Immature natural killer cell (primary cell): ENCODE results near the gene MPP4. TPM values are rescaled to one million over a fixed set of nuclear protein-coding genes. Genes with fewer than 3 reads are reported as not detected.
"Not testable (repeated sequence)": the region's sequence is repeated elsewhere in the genome, so short reads cannot be mapped to it uniquely, and the experiment has no call there.

ENCODE experiments used
- DNase-seq, 3 donors: peaks; one replicate each; pipeline ENCODE4 v3.0.0; 2022; ENCODE audit warnings: mixed read lengths in 1 of 3
- H3K27ac Mint-ChIP-seq, 6 donors: one replicate each; pipeline ENCODE4 v1.8.0; 2020; ENCODE audit warnings: mixed read lengths in 6 of 6, mild to moderate bottlenecking in 5 of 6, inconsistent platforms in 4 of 6, moderate library complexity in 3 of 6
- H3K27me3 Mint-ChIP-seq, 3 donors: one replicate each; pipeline ENCODE4 v1.8.0; 2020 to 2021; ENCODE audit warnings: low read depth in 3 of 3, mild to moderate bottlenecking in 3 of 3, mixed read lengths in 3 of 3, moderate library complexity in 3 of 3, inconsistent platforms in 1 of 3
- H3K36me3 Mint-ChIP-seq, 3 donors: one replicate each; pipeline ENCODE4 v1.8.0; 2020; ENCODE audit warnings: mixed read lengths in 3 of 3, inconsistent platforms in 2 of 3, mild to moderate bottlenecking in 2 of 3
- H3K4me1 Mint-ChIP-seq, 2 donors: one replicate each; pipeline ENCODE4 v1.8.0; 2020; ENCODE audit warnings: inconsistent platforms in 2 of 2, mild to moderate bottlenecking in 2 of 2, mixed read lengths in 2 of 2, moderate library complexity in 1 of 2
- H3K4me3 Mint-ChIP-seq, 5 donors: one replicate each; pipeline ENCODE4 v1.8.0; 2020; ENCODE audit warnings: mild to moderate bottlenecking in 5 of 5, mixed read lengths in 5 of 5, inconsistent platforms in 3 of 5, moderate library complexity in 3 of 5
- H3K9me3 Mint-ChIP-seq, 6 donors: one replicate each; pipeline ENCODE4 v1.8.0; 2020; ENCODE audit warnings: mild to moderate bottlenecking in 6 of 6, mixed read lengths in 6 of 6, inconsistent platforms in 4 of 6, moderate library complexity in 3 of 6
- polyA plus RNA-seq, 3 donors: library from polyadenylated mRNA; unstranded; fragments of 300-500 nt; fragmentation: Illumina TruSeq; gene quantifications; one replicate each; pipeline ENCODE4 v1.2.3, GENCODE V29; 2021

The MPP4 gene
- polyA plus RNA-seq, 3 donors from 2014 or later = not detected

GRCh38 chr2:201701646-201702045, 3.2 kb upstream of the MPP4 start:
- Mint-ChIP-seq H3K36me3 (peaks cover 33 to 40% (median 38%) of the 10 kb centered on the region in 3 donors), H3K4me1 (peaks cover 0 to 1% of the 10 kb centered on the region in 2 donors), H3K4me3 (no peak overlapping the region), H3K27ac (no peak overlapping the region), H3K27me3 (no peaks in the 10 kb centered on the region), H3K9me3 (no peaks in the 10 kb centered on the region)
- DNase-seq = no peak

DNA sequence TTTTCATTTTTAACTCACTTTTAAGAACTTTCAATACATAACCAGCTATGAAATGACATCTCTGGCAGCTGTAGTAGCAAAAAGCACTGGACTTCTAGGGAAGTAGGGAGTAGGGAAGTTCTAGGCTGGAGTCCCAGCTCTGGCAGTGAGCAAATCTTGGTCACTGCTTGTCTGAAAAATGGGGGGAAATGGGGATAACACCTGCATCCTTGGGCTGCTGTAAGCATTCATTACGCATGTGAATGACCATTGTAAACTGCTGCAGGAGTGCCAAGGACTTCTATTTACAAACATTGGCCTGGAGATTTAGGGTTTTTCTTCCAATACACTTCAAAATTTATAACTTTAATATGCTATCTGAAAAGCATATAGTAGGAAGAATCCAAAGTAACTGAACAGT, 972 bp upstream of the MPP4 start:
- no peak overlapping the region for H3K27ac Mint-ChIP-seq

GRCh38 chr2:201697899-201698298, 545 bp downstream of the MPP4 start:
- no peaks in the 10 kb centered on the region for H3K4me1 Mint-ChIP-seq
- no peak for DNase-seq
- no peaks in the 10 kb centered on the region for H3K9me3 Mint-ChIP-seq
- no peak overlapping the region for H3K4me3 Mint-ChIP-seq
- H3K27me3 Mint-ChIP-seq = peaks cover 0 to 4% (median 0%) of the 10 kb centered on the region in 3 donors
- peaks cover 14 to 19% (median 16%) of the 10 kb centered on the region in 3 donors for H3K36me3 Mint-ChIP-seq
- H3K27ac Mint-ChIP-seq = no peak overlapping the region

More for the DNA sequence above, 972 bp upstream of the MPP4 start:
- H3K4me3 Mint-ChIP-seq = no peak overlapping the region
- no peaks in the 10 kb centered on the region for H3K9me3 Mint-ChIP-seq
- peaks cover 26 to 32% (median 27%) of the 10 kb centered on the region in 3 donors for H3K36me3 Mint-ChIP-seq
- no peak for DNase-seq
- no peaks in the 10 kb centered on the region for H3K4me1 Mint-ChIP-seq
- H3K27me3 Mint-ChIP-seq = no peaks in the 10 kb centered on the region

- H3K4me3 Mint-ChIP-seq = no peak overlapping the region
- no peak for DNase-seq
- peaks cover 0 to 5% (median 0%) of the 10 kb centered on the region in 3 donors for H3K27me3 Mint-ChIP-seq
Observed at GRCh38 chr2:201696151-201696659, 2.2 kb downstream of the MPP4 start.

GRCh38 chr2:201685156-201685555, 13.3 kb downstream of the MPP4 start:
- no peak for DNase-seq
- Mint-ChIP-seq H3K9me3 (no peaks in the 10 kb centered on the region), H3K27me3 (peaks cover 2 to 6% (median 2%) of the 10 kb centered on the region in 3 donors), H3K36me3 (peaks cover 0 to 5% (median 0%) of the 10 kb centered on the region in 3 donors), H3K4me3 (no peak overlapping the region), H3K27ac (no peak overlapping the region), H3K4me1 (no peaks in the 10 kb centered on the region)

More at GRCh38 chr2:201696151-201696659, 2.2 kb downstream of the MPP4 start:
- Mint-ChIP-seq H3K9me3 (no peaks in the 10 kb centered on the region), H3K36me3 (peaks cover 8 to 9% (median 9%) of the 10 kb centered on the region in 3 donors), H3K27ac (no peak overlapping the region), H3K4me1 (no peaks in the 10 kb centered on the region)

DNA sequence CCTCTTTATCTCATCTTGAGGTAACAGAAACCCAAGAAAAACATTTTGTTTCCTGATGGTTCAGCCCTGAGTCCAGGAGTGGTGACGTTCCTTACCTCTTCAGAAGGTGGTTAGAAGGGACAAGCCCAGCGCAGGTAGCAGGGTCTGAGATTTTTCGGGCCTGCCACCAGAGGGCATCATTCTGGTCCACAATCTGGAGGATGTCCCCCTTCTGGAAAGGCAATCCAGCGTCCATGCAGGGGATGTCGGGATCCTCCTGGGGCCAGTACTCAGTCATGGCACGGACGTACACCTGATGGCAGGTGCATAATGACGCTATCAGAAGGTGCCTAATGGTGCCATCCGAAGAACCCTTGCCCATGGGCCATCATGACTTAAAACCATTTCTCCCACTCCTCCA, 17.7 kb downstream of the MPP4 start:
- H3K27me3 Mint-ChIP-seq = peaks cover 0 to 11% (median under 1%) of the 10 kb centered on the region in 3 donors
- no peaks in the 10 kb centered on the region for H3K9me3 Mint-ChIP-seq
- no peak overlapping the region for H3K27ac Mint-ChIP-seq
- DNase-seq = no peak
- H3K4me1 Mint-ChIP-seq = no peaks in the 10 kb centered on the region
- no peaks in the 10 kb centered on the region for H3K36me3 Mint-ChIP-seq
- no peak overlapping the region for H3K4me3 Mint-ChIP-seq

DNA sequence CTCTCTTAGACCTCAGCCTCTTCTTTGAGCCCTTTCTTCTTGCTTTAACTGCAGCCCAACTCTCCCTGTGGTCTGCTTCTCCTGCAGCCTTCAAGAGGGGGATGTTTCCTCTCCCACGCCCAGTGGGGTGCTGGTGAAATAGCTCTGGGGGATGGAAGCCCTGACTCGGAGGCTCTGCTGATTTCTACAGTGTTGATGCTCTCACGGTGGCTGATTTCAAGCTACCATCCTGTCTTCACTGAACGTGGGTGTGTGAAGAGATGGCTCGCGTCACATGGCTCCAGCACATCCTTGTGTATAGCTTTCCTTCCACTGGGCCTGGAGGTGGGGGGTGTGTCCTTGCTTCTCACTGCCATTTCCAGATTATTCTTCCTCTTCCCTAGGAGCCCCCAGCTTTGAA, 20.0 kb downstream of the MPP4 start:
- no peak overlapping the region for H3K27ac Mint-ChIP-seq
- H3K4me1 Mint-ChIP-seq = no peaks in the 10 kb centered on the region
- H3K9me3 Mint-ChIP-seq = no peaks in the 10 kb centered on the region
- no peak overlapping the region for H3K4me3 Mint-ChIP-seq
- H3K36me3 Mint-ChIP-seq = no peaks in the 10 kb centered on the region
- DNase-seq = no peak
- H3K27me3 Mint-ChIP-seq = peaks cover 0 to 11% (median 0%) of the 10 kb centered on the region in 3 donors

DNA sequence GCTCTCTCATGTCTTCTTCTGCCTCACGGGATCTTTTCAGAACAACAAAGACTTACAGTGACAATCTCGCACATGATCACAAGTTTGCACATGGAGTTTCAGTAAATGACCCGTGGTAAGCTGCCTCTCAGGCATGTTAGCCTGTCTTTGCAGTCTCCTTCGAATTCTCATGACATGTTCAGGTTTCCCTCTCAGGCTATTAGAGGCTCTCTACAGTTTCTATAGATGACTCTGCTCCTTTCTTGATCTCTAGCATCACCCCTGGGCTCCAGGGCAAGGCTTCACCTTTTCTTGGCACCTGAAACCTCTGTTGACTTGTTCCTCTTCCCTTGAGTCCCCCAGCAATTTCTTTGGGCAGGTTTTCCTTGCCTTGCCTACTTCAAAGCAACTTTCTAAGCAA, 23.0 kb downstream of the MPP4 start:
- Mint-ChIP-seq H3K4me1 (no peaks in the 10 kb centered on the region), H3K9me3 (no peaks in the 10 kb centered on the region), H3K36me3 (no peaks in the 10 kb centered on the region), H3K27ac (peak overlapping the region in 1 of 6 donors; percentile 46), H3K4me3 (no peak overlapping the region), H3K27me3 (peaks cover 0 to 7% (median 1%) of the 10 kb centered on the region in 3 donors)
- no peak for DNase-seq

- Mint-ChIP-seq H3K4me1 (no peaks in the 10 kb centered on the region), H3K27me3 (peaks cover 0 to 7% (median 1%) of the 10 kb centered on the region in 3 donors), H3K4me3 (no peak overlapping the region), H3K36me3 (no peaks in the 10 kb centered on the region), H3K27ac (no peak overlapping the region), H3K9me3 (no peaks in the 10 kb centered on the region)
- DNase-seq = no peak
Observed at GRCh38 chr2:201674794-201675193, 23.6 kb downstream of the MPP4 start.

- no peak overlapping the region for H3K4me3 Mint-ChIP-seq
- H3K4me1 Mint-ChIP-seq = no peaks in the 10 kb centered on the region
- H3K9me3 Mint-ChIP-seq = no peaks in the 10 kb centered on the region
- H3K27ac Mint-ChIP-seq = no peak overlapping the region
- peaks cover 0 to 7% (median 1%) of the 10 kb centered on the region in 3 donors for H3K27me3 Mint-ChIP-seq
- no peak for DNase-seq
- no peaks in the 10 kb centered on the region for H3K36me3 Mint-ChIP-seq
Observed at GRCh38 chr2:201674298-201674697, 24.1 kb downstream of the MPP4 start.

- DNase-seq = no peak
- Mint-ChIP-seq H3K27ac (no peak overlapping the region), H3K36me3 (no peaks in the 10 kb centered on the region), H3K4me3 (no peak overlapping the region), H3K27me3 (peaks cover 0 to 7% (median 3%) of the 10 kb centered on the region in 3 donors), H3K9me3 (no peaks in the 10 kb centered on the region), H3K4me1 (no peaks in the 10 kb centered on the region)
Observed at GRCh38 chr2:201673546-201673945, 24.9 kb downstream of the MPP4 start.

DNA sequence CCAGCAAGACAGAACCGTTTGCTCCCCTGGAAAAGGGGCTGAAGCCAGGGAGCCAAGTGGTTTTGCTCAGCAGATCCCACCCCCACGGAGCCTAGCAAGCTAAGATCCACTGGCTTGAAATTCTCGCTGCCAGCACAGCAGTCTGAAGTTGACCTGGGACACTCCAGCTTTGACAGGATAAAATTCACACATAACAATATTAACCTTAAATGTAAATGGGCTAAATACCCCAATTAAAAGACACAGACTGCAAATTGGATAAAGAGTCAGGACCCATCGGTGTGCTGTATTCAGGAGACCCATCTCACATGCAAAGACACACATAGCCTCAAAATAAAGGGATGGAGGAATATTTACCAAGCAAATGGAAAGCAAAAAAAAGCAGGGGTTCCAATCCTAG, 27.2 kb downstream of the MPP4 start:
- H3K27me3 Mint-ChIP-seq, H3K9me3 Mint-ChIP-seq, DNase-seq, H3K27ac Mint-ChIP-seq, H3K36me3 Mint-ChIP-seq, H3K4me1 Mint-ChIP-seq, H3K4me3 Mint-ChIP-seq: not testable (repeated sequence)

GRCh38 chr2:201669865-201670264, 28.6 kb downstream of the MPP4 start:
- no peak for DNase-seq
- H3K36me3 Mint-ChIP-seq = no peaks in the 10 kb centered on the region
- H3K27me3 Mint-ChIP-seq = peaks cover 0 to 3% (median 2%) of the 10 kb centered on the region in 3 donors
- no peak overlapping the region for H3K4me3 Mint-ChIP-seq
- H3K9me3 Mint-ChIP-seq = no peaks in the 10 kb centered on the region
- no peak overlapping the region for H3K27ac Mint-ChIP-seq
- H3K4me1 Mint-ChIP-seq = no peaks in the 10 kb centered on the region

DNA sequence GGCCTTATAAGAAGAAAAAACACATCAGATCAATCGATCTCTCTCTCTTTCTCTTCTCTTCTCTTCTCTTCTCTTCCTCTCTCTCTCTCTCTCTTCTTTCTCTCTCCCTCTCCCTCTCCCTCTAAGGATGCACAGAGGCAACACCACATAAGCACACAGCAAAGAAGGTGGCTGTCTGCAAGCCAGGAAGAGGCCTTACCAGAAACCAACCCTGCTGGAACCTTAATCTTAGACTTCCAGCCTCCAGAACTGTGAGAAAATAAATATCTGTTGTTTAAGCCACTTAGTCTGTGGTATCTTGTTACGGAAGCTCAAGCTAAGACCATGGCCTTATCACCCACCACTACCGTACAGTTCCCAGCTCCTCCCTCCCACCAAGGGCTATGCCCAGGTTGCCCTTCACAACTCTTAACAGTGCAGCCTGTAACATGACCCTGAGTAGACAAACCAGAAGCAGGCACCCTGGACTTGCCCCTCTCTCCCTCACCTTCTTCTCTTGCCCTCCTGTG, 30.0 kb downstream of the MPP4 start:
- H3K36me3 Mint-ChIP-seq = no peaks in the 10 kb centered on the region

DNA sequence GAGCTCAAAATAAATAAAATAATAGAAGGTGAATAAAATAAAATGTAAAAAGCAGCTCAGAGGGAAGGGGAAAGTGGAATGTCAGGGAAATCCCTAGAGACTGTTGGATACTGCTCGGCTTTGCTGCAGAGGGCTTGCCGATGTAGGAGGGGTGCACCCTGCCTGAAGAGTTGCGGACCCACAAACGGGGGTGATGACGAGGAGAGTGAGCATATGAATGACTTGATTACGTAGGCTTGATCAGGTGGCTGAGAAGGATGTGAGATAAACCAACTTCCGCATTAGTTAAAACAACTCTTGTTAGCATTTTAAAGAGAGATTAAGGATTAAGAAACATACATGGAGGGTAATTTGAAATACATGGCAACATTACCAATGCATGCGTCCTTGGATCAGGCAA, 34.1 kb downstream of the MPP4 start:
- peaks cover 2% of the 10 kb centered on the region in 3 donors for H3K27me3 Mint-ChIP-seq
- DNase-seq = no peak
- no peak overlapping the region for H3K4me3 Mint-ChIP-seq
- H3K9me3 Mint-ChIP-seq = no peaks in the 10 kb centered on the region
- H3K27ac Mint-ChIP-seq = no peak overlapping the region
- H3K36me3 Mint-ChIP-seq = no peaks in the 10 kb centered on the region
- peaks cover 0 to 8% of the 10 kb centered on the region in 2 donors for H3K4me1 Mint-ChIP-seq

More for the DNA sequence above, 30.0 kb downstream of the MPP4 start:
- H3K27me3 Mint-ChIP-seq = peaks cover 0 to 3% (median 0%) of the 10 kb centered on the region in 3 donors
- no peaks in the 10 kb centered on the region for H3K4me1 Mint-ChIP-seq
- no peak overlapping the region for H3K4me3 Mint-ChIP-seq
- no peaks in the 10 kb centered on the region for H3K9me3 Mint-ChIP-seq
- no peak for DNase-seq
- H3K27ac Mint-ChIP-seq = peak overlapping the region in 2 of 6 donors; percentile 10 to 15
